Superior temporal gyrus (tissue), 1 donor: ENCODE measurements around the gene RNF133.

Experiments
- DNase-seq: peaks from one replicate; pipeline ENCODE4 v3.0.0-alpha.2; 2016; ENCODE audit errors: extremely low spot score

Gene RNF133

GRCh38 chr7:122699017-122699416, at the start of gene RNF133:
RNF133 (minus strand) TSS chr7:122699117; CDS start chr7:122698918, 199 bp downstream.
- no peak for DNase-seq

GRCh38 chr7:122748195-122748594, 49.3 kb upstream of the RNF133 start:
- DNase-seq: peak; percentile 65

- DNase-seq: no peak
Measured at GRCh38 chr7:122746948-122747347, 48.0 kb upstream of the RNF133 start.

GRCh38 chr7:122743211-122743610, 44.3 kb upstream of the RNF133 start:
- DNase-seq: no peak

GRCh38 chr7:122738947-122739346, 40.0 kb upstream of the RNF133 start:
- no peak for DNase-seq

GRCh38 chr7:122736183-122736582, 37.3 kb upstream of the RNF133 start:
- DNase-seq: no peak

GRCh38 chr7:122727759-122728158, 28.8 kb upstream of the RNF133 start:
- no peak for DNase-seq

- DNase-seq: no peak
Measured at GRCh38 chr7:122727354-122727753, 28.4 kb upstream of the RNF133 start.

GRCh38 chr7:122726881-122727280, 28.0 kb upstream of the RNF133 start:
- DNase-seq: no peak

GRCh38 chr7:122724366-122724765, 25.4 kb upstream of the RNF133 start:
- no peak for DNase-seq

- DNase-seq: no peak
Measured at GRCh38 chr7:122719010-122719578, 20.2 kb upstream of the RNF133 start.

- no peak for DNase-seq
Measured at GRCh38 chr7:122717356-122718089, 18.6 kb upstream of the RNF133 start.

- DNase-seq: no peak
Measured at GRCh38 chr7:122715183-122715582, 16.3 kb upstream of the RNF133 start.

- no peak for DNase-seq
Measured at GRCh38 chr7:122710916-122711315, 12.0 kb upstream of the RNF133 start.

GRCh38 chr7:122709930-122710646, 11.2 kb upstream of the RNF133 start:
- no peak for DNase-seq

GRCh38 chr7:122706836-122707235, 7.9 kb upstream of the RNF133 start:
- DNase-seq: no peak

- no peak for DNase-seq
Measured at GRCh38 chr7:122702872-122703510, 4.1 kb upstream of the RNF133 start, which contains the start of gene RNF148. RNF148 (minus strand) TSS chr7:122702922; CDS start chr7:122702750, 172 bp downstream.

GRCh38 chr7:122695816-122696215, 3.1 kb downstream of the RNF133 start:
- no peak for DNase-seq

GRCh38 chr7:122694697-122695096, 4.2 kb downstream of the RNF133 start:
- no peak for DNase-seq

GRCh38 chr7:122692769-122693309, 6.1 kb downstream of the RNF133 start:
- no peak for DNase-seq

- DNase-seq: no peak
Measured at GRCh38 chr7:122691569-122692235, 7.2 kb downstream of the RNF133 start.
